ENCODE results near the gene ARMH3.

ARMH3 gene

DNA sequence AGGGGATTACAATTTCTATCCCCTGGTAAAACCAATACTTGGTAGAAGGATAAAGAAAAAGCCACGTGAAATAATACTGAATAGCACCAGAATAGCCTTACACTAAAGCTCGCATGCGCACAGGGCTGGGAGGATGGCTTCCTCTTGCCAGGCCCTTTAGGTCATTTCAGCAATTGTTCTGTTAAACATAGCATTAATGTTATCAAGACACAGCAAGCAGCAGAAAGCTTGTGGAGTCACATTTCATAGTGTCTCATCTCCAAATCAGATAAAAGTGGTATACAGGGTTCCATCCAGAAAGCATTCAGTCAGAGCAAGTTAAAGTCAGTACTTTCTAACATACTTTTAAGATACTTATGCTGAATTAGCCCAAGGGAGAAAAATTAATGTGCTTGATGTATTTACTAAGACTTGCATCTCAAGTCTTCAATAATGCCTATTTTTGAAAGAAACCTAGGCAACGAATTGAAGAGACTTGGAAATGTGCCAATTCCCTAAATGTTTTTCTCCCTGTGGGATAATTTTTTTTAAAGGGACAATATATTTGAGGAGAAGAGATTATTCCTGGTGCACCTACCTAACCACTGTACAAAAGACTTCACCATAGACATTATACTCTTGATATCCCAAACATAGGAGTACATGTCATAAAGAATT lies 258.4 kb downstream of the ARMH3 start:
- H3K27ac ChIP-seq, result no peak overlapping the region
- TF ChIP-seq, protein P1, sequence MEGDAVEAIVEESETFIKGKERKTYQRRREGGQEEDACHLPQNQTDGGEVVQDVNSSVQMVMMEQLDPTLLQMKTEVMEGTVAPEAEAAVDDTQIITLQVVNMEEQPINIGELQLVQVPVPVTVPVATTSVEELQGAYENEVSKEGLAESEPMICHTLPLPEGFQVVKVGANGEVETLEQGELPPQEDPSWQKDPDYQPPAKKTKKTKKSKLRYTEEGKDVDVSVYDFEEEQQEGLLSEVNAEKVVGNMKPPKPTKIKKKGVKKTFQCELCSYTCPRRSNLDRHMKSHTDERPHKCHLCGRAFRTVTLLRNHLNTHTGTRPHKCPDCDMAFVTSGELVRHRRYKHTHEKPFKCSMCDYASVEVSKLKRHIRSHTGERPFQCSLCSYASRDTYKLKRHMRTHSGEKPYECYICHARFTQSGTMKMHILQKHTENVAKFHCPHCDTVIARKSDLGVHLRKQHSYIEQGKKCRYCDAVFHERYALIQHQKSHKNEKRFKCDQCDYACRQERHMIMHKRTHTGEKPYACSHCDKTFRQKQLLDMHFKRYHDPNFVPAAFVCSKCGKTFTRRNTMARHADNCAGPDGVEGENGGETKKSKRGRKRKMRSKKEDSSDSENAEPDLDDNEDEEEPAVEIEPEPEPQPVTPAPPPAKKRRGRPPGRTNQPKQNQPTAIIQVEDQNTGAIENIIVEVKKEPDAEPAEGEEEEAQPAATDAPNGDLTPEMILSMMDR (conservative IDR thresholded peaks at IDR 0.05), result no peak
- no peak for TF ChIP-seq ZFX (IDR thresholded peaks at IDR 0.05)

Data from C4-2B (cell line).